Fibroblast of the aortic adventitia (primary cell): ENCODE data around the gene NPTN. TPM values are rescaled to one million over a fixed set of nuclear protein-coding genes. Genes with fewer than 3 reads are reported as not detected.

ENCODE experiments used
- DNase-seq: peaks from one replicate; pipeline ENCODE4 v3.0.0-alpha.2; 2010; ENCODE audit warnings: low read depth
- H3K4me3 ChIP-seq: 2 replicates; pipeline ENCODE4 v1.5.1; 2011; ENCODE audit warnings: low read depth, mild to moderate bottlenecking, control low read depth, low read length, moderate library complexity
- total RNA-seq: library from RNA; depleted of rRNA; stranded (reverse); fragments of >200 nt; gene quantifications from 2 replicates; pipeline ENCODE4 v1.2.3, GENCODE V29; 2012; ENCODE audit warnings: low replicate concordance
- TF ChIP-seq, protein P1 (sequence below): IDR thresholded peaks from 2 replicates; pipeline ENCODE4 v1.5.1; 2011; ENCODE audit warnings: mild to moderate bottlenecking, low read length, control low read depth, inconsistent platforms; ENCODE audit not compliant: insufficient read depth

Gene NPTN
- total RNA-seq, 1 donor = 72.6 TPM

DNA sequence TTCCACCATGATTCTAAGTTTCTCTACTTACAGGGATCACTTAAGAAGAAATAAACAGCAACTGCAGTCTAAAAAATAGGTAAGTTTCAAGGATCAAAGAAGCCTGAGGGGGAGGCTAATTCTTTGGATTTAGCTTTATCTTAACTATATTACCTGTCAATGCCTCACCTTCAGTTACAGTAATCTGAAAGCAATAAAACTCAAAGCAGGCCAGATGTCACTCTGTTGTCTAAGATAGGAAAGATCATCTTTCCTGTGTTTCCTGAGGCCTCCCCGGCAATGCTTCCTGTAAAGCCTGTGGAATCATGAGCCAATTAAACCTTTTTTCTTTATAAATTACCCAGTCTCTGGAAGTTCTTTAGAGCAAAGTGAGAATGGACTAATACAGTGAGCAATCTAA is 60.2 kb downstream of the NPTN start:
- no peak overlapping the region for H3K4me3 ChIP-seq
- no peak for DNase-seq
- TF ChIP-seq, protein P1, sequence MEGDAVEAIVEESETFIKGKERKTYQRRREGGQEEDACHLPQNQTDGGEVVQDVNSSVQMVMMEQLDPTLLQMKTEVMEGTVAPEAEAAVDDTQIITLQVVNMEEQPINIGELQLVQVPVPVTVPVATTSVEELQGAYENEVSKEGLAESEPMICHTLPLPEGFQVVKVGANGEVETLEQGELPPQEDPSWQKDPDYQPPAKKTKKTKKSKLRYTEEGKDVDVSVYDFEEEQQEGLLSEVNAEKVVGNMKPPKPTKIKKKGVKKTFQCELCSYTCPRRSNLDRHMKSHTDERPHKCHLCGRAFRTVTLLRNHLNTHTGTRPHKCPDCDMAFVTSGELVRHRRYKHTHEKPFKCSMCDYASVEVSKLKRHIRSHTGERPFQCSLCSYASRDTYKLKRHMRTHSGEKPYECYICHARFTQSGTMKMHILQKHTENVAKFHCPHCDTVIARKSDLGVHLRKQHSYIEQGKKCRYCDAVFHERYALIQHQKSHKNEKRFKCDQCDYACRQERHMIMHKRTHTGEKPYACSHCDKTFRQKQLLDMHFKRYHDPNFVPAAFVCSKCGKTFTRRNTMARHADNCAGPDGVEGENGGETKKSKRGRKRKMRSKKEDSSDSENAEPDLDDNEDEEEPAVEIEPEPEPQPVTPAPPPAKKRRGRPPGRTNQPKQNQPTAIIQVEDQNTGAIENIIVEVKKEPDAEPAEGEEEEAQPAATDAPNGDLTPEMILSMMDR = no peak

DNA sequence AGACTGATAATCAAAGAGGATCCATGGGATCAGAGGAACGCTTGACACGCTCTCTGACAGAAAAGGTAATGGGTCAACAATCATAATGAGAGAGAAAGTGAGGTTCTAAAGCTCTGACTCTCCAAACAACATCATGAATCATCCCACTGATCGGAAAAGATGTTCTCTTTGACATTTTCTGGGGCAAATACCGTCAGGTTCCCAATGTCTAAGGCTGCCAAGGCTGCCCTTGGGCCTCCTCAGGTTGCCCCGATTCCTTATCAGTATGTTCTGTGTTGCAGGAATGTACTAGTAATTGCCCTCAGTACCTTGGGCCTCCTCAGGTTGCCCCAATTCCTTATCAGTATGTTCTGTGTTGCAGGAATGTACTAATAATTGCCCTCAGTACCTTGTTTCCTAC is 60.9 kb downstream of the NPTN start:
- TF ChIP-seq, protein P1 = no peak
- H3K4me3 ChIP-seq = no peak overlapping the region
- no peak for DNase-seq

DNA sequence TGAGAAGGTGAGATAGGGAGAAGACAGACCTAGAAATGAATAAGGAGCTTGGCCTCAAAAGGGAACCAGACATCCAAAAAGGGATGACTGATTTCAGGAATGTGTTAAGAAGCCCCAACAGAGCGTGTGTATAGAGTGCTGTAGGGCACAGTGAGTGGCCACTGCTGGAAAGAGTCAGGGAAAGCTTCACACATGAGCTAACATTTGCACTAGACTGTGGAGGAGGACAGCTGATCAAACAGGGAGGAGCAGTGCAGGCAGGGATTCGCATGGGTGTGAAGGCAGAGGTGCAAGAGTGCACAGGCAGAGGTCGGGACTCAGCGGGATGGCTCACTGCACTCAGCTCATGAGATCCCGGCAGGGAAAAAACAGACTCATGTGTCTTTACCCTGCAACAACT is 61.8 kb downstream of the NPTN start:
- no peak for DNase-seq

DNA sequence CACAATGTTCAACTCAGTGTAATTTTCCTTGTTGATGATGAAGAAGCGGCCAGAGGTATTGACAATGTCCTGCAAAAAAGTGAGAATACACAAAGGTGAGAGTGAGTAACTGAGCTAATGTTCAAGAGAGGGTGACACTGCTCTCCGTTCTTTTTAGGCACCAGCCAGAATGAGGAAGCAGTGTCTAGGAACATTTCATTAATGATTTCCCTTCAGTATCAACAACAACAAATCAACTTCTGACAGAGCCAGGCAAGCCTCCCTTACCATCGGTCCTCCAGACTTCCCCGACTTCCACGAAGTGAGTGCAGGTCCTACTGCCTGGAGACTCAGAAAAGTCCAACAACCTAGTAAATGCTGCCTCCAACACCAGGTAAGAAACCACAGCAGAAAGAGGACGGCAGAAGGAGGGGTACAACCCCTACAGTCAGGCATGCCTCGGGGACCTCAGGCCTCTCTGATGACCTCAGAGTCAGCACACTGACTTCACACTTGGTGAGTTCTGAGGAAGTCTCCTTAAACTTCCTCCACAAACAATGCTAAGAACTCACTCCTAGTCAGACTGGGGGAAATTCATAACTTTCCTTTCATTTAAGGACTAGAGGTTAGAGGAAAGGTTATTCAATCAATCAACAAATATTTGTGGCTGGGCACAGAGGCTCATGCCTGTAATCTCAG is 62.7 kb downstream of the NPTN start:
- no peak for DNase-seq
- H3K4me3 ChIP-seq = no peak overlapping the region
- TF ChIP-seq, protein P1 = no peak

More for the DNA sequence above, 61.8 kb downstream of the NPTN start:
- no peak overlapping the region for H3K4me3 ChIP-seq
- TF ChIP-seq, protein P1 = no peak

DNA sequence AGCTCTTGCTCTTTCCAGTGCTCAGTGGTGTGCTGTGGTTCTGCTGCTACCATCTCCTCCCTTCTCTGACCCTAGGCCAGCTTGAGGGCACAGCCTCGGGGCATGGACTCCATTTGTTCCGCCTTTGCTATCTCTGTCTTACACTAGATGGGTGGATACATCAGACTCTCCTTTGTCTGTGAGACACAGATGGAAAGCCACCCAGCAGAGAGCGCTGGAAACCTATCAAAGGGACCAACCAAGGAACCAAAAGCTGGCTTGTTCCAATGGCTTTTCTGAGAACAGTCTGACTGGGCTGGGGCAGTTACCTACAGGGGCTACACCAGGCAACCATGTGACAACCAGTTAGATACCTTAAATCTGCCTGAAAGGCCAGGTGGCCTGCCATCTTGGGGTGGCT is 63.8 kb downstream of the NPTN start:
- DNase-seq = no peak
- H3K4me3 ChIP-seq = no peak overlapping the region
- TF ChIP-seq, protein P1 = no peak

DNA sequence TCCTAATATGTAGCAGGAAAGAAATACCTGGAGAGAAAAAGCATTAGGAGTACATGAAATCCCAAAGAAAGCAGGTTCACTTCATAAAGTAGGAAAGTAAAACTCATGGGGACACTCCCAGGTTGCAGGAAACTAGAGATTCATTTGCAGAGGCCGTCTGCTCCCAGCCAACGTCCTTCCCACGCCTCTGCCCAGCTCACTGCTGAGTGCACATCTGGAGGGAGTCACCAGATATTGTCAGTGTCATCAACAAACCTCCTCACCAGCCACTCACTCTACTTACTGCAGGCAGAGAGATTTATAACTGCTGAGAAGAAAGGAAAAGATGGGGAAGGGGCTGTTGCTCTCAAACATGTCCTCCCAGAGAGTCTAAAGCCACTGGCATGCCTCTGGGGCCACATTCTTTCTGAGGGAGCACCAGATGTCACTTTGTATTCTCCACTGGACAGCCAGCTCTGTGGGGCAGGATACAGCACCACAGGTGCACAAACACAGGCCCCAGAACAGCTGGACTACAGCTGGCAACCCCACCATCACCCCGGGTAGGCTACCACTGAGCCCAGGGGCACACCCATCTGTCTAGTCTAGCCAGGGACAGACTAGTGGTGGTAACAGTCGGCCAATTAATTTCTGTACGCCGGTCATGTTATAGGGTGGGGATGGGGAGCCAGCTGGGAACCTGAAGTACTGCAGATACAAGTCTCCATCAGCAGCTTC is 64.5 kb downstream of the NPTN start:
- TF ChIP-seq, protein P1 = no peak
- DNase-seq = no peak
- no peak overlapping the region for H3K4me3 ChIP-seq
